ENCODE results near the gene SAA1.
A peak's percentile ranks its signal among the peaks of the same experiment; 100 is the strongest.

Gene SAA1

GRCh38 chr11:18310800-18311340, 44.8 kb downstream of the SAA1 start:
- no peak for TF ChIP-seq CTCF (IDR thresholded peaks at IDR 0.05; ENCODE audit: low read depth, low read length)
- DNase-seq (ENCODE audit: low read depth in 2 of 2) = peak in 1 of 2 donors; percentile 58
- H3K4me3 ChIP-seq (replicated peaks in 1 of 2; ENCODE audit: low read depth in 2 of 2, low read length in 2 of 2) = no peak overlapping the region

- H3K4me3 ChIP-seq (replicated peaks in 1 of 2; ENCODE audit: low read depth in 2 of 2, low read length in 2 of 2) = no peak overlapping the region
- no peak for TF ChIP-seq CTCF (IDR thresholded peaks at IDR 0.05; ENCODE audit: low read depth, low read length)
- peak; percentile 54 to 78 for DNase-seq (ENCODE audit: low read depth in 2 of 2)
Measured at GRCh38 chr11:18312012-18312411, 45.9 kb downstream of the SAA1 start.

GRCh38 chr11:18312663-18313420, 46.8 kb downstream of the SAA1 start:
- no peak for TF ChIP-seq CTCF (IDR thresholded peaks at IDR 0.05; ENCODE audit: low read depth, low read length)
- H3K4me3 ChIP-seq (replicated peaks in 1 of 2; ENCODE audit: low read depth in 2 of 2, low read length in 2 of 2) = no peak overlapping the region
- peak; percentile 70 to 74 for DNase-seq (ENCODE audit: low read depth in 2 of 2)

GRCh38 chr11:18313965-18314763, 48.1 kb downstream of the SAA1 start:
- no peak for TF ChIP-seq CTCF (IDR thresholded peaks at IDR 0.05; ENCODE audit: low read depth, low read length)
- peak; percentile 13 to 69 for DNase-seq (ENCODE audit: low read depth in 2 of 2)
- no peak overlapping the region for H3K4me3 ChIP-seq (replicated peaks in 1 of 2; ENCODE audit: low read depth in 2 of 2, low read length in 2 of 2)

- peak in 1 of 2 donors; percentile 34 for DNase-seq (ENCODE audit: low read depth in 2 of 2)
- no peak for TF ChIP-seq CTCF (IDR thresholded peaks at IDR 0.05; ENCODE audit: low read depth, low read length)
- no peak overlapping the region for H3K4me3 ChIP-seq (replicated peaks in 1 of 2; ENCODE audit: low read depth in 2 of 2, low read length in 2 of 2)
Measured at GRCh38 chr11:18314784-18315523, 48.9 kb downstream of the SAA1 start.

GRCh38 chr11:18315893-18316292, 49.8 kb downstream of the SAA1 start:
- no peak for DNase-seq (ENCODE audit: low read depth in 2 of 2)
- TF ChIP-seq CTCF (IDR thresholded peaks at IDR 0.05; ENCODE audit: low read depth, low read length) = no peak
- no peak overlapping the region for H3K4me3 ChIP-seq (replicated peaks in 1 of 2; ENCODE audit: low read depth in 2 of 2, low read length in 2 of 2)
